MCF 10A (cell line): ENCODE results near the gene SETD1B. TPM values are rescaled to one million over a fixed set of nuclear protein-coding genes. Genes with fewer than 3 reads are reported as not detected.

Experiments used
- BruUV-seq: library from RNA; stranded (reverse); fragments of 400-500 nt; replicated peaks from 2 replicates; lab custom pipeline; 2021; lab: Mats Ljungman, UMichigan
- CTCF ChIA-PET: fragments of 300-600 bp; sonication (Branson Sonifier 250); formaldehyde crosslinking; extraction: SDS; loops from one replicate; lab custom pipeline; 2021; ENCODE audit warnings: antibody characterized with exemption, inconsistent platforms; lab: Yijun Ruan, JAX
- POLR2A ChIA-PET: fragments of 300-600, 350-650 bp; sonication (Branson Sonifier 250); formaldehyde crosslinking; extraction: SDS; loops from one replicate; lab custom pipeline; 2020; ENCODE audit warnings: antibody characterized with exemption, inconsistent platforms; lab: Yijun Ruan, JAX
- DNase-seq: peaks from one replicate; pipeline ENCODE4 v3.0.0-alpha.2; 2018; ENCODE audit not compliant: unreplicated experiment
- H3K27ac Mint-ChIP-seq: one replicate; pipeline ENCODE4 v1.8.0; 2022; ENCODE audit warnings: mild to moderate bottlenecking, low read depth, mixed read lengths; ENCODE audit not compliant: unreplicated experiment
- H3K27me3 Mint-ChIP-seq: one replicate; pipeline ENCODE4 v1.8.0; 2022; ENCODE audit warnings: mixed read lengths; ENCODE audit not compliant: insufficient read depth, unreplicated experiment
- H3K36me3 Mint-ChIP-seq: one replicate; pipeline ENCODE4 v1.8.0; 2022; ENCODE audit warnings: mild to moderate bottlenecking, moderate library complexity, mixed read lengths; ENCODE audit not compliant: insufficient read depth, unreplicated experiment
- H3K4me1 Mint-ChIP-seq: one replicate; pipeline ENCODE4 v1.8.0; 2022; ENCODE audit warnings: mixed read lengths; ENCODE audit not compliant: insufficient read depth, unreplicated experiment
- H3K4me3 Mint-ChIP-seq: one replicate; pipeline ENCODE4 v1.8.0; 2022; ENCODE audit warnings: mild to moderate bottlenecking, moderate library complexity, mixed read lengths; ENCODE audit not compliant: unreplicated experiment
- H3K9me3 Mint-ChIP-seq: one replicate; pipeline ENCODE4 v1.8.0; 2022; ENCODE audit warnings: mixed read lengths; ENCODE audit not compliant: unreplicated experiment
- CTCF ChIP-seq: fragments of 200-600 bp; IDR thresholded peaks from one replicate; pipeline ENCODE4 v1.8.0; 2022; ENCODE audit warnings: antibody characterized with exemption, mild to moderate bottlenecking; ENCODE audit not compliant: unreplicated experiment
- intact Hi-C: fragments of 100-400 bp; cut with micrococcal nuclease; formaldehyde crosslinking; loops from 2 replicates; pipeline ENCODE4 v1.14.1; 2022
- total RNA-seq: library from RNA; stranded (reverse); gene quantifications from 2 replicates; pipeline ENCODE4 v1.2.3, GENCODE V29; 2022

SETD1B gene
- total RNA-seq, 1 experiment from 2014 or later: 19.7 TPM

- no TSS peak for BruUV-seq
- Mint-ChIP-seq H3K9me3 (no peaks in the 10 kb centered on the region), H3K27me3 (no peaks in the 10 kb centered on the region), H3K4me3 (no peak overlapping the region), H3K4me1 (no peaks in the 10 kb centered on the region), H3K36me3 (peaks cover 87% of the 10 kb centered on the region), H3K27ac (no peak overlapping the region)
- POLR2A ChIA-PET: interaction anchor here (0.6 kb wide), 1 partner anchor 205 kb away, joined by 3 read pairs; no protein-coding TSS in a partner anchor
- CTCF ChIA-PET: interaction anchor here (0.6 to 1.7 kb wide), 2 partner anchors 26 to 150 kb away, joined by 3 to 5 read pairs; partner anchors contain the start of gene RHOF
- no peak for DNase-seq
- intact Hi-C loops: no loop called here
- no peak for TF ChIP-seq CTCF
These were observed 16.2 kb downstream of the SETD1B start for GRCh38 chr12:121820056-121820455.

- Mint-ChIP-seq H3K9me3 (no peaks in the 10 kb centered on the region), H3K27me3 (no peaks in the 10 kb centered on the region), H3K4me3 (no peak overlapping the region), H3K36me3 (peaks cover 84% of the 10 kb centered on the region), H3K27ac (no peak overlapping the region), H3K4me1 (no peaks in the 10 kb centered on the region)
- CTCF ChIA-PET: interaction anchor here (0.6 kb wide), 1 partner anchor 11 kb away, joined by 4 read pairs; no protein-coding TSS in a partner anchor
- intact Hi-C loops: no loop called here
- POLR2A ChIA-PET: no interaction called here
- no TSS peak for BruUV-seq
- no peak for DNase-seq
- TF ChIP-seq CTCF: no peak
These were observed 18.7 kb downstream of the SETD1B start for GRCh38 chr12:121822393-121823100.

DNA sequence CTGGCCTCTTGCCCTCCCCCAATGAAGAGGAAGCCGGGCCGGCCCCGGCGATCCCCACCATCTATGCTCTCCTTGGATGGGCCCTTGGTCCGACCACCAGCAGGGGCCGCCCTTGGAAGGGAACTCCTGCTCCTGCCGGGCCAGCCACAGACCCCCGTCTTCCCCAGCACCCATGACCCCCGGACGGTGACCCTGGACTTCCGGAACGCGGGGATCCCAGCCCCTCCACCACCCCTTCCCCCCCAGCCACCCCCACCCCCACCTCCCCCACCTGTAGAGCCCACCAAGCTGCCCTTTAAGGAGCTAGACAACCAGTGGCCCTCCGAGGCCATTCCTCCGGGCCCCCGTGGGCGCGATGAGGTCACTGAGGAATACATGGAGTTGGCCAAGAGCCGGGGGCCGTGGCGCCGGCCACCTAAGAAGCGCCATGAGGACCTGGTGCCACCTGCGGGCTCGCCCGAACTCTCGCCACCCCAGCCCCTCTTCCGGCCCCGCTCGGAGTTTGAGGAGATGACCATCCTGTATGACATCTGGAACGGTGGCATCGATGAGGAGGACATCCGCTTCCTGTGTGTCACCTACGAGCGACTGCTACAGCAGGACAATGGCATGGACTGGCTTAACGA, 19.4 kb downstream of the SETD1B start:
- TF ChIP-seq CTCF: no peak
- DNase-seq: no peak
- BruUV-seq: no TSS peak
- CTCF ChIA-PET: interaction anchor here (2.1 kb wide), 1 partner anchor 29 kb away, joined by 7 read pairs; the partner anchor contains the start of gene RHOF
- Mint-ChIP-seq H3K36me3 (peaks cover 85% of the 10 kb centered on the region), H3K4me1 (no peaks in the 10 kb centered on the region), H3K27me3 (no peaks in the 10 kb centered on the region), H3K27ac (no peak overlapping the region), H3K9me3 (no peaks in the 10 kb centered on the region), H3K4me3 (no peak overlapping the region)
- intact Hi-C loops: no loop called here
- POLR2A ChIA-PET: interaction anchor here (0.6 kb wide), 1 partner anchor 1472 kb away, joined by 4 read pairs; no protein-coding TSS in a partner anchor

DNA sequence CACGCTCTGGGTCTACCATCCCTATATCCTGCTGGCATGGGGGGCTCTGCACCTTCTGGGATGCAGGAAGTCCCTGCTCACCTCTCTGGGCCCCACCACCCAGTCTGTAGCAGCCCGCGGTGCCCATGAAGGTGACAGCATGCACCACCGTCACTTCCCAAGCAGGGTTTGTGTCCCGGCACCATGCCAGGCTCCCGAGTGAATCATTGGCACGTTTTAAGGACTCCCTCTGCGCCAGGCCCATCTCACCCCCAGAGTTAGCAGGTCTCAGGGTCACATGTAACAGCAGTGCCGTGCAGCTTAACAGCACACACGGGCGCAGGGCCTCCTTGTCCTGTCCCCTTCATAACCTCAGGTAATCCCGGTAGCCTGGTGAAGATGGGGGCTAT, 19.9 kb downstream of the SETD1B start:
- ChIA-PET POLR2A (interaction anchor here (0.6 kb wide), 1 partner anchor 1472 kb away, joined by 4 read pairs; no protein-coding TSS in a partner anchor), CTCF (interaction anchor here (2.1 kb wide), 1 partner anchor 29 kb away, joined by 7 read pairs; the partner anchor contains the start of gene RHOF)
- no peaks in the 10 kb centered on the region for H3K4me1 Mint-ChIP-seq
- no TSS peak for BruUV-seq
- peaks cover 85% of the 10 kb centered on the region for H3K36me3 Mint-ChIP-seq
- intact Hi-C loops: no loop called here
- no peak for TF ChIP-seq CTCF
- no peak for DNase-seq
- no peak overlapping the region for H3K4me3 Mint-ChIP-seq
- no peaks in the 10 kb centered on the region for H3K9me3 Mint-ChIP-seq
- H3K27me3 Mint-ChIP-seq: no peaks in the 10 kb centered on the region
- H3K27ac Mint-ChIP-seq: no peak overlapping the region
